GM19452 (cell line): ENCODE data around the gene SLC25A36.
A peak's percentile ranks its signal among the peaks of the same experiment; 100 is the strongest.
"Not testable (repeated sequence)": the region's sequence is repeated elsewhere in the genome, so short reads cannot be mapped to it uniquely, and the experiment has no call there.

Experiments used
- ATAC-seq: cut with Tn5 transposase; IDR thresholded peaks from one replicate; pipeline ENCODE4 v1.9.1; 2021; ENCODE audit not compliant: unreplicated experiment

Gene SLC25A36

GRCh38 chr3:140931016-140931454, 10.6 kb upstream of the SLC25A36 start:
- no peak for ATAC-seq

GRCh38 chr3:140931801-140932200, 9.8 kb upstream of the SLC25A36 start:
- no peak for ATAC-seq

GRCh38 chr3:140933109-140933508, 8.5 kb upstream of the SLC25A36 start:
- no peak for ATAC-seq

GRCh38 chr3:140933552-140933951, 8.1 kb upstream of the SLC25A36 start:
- no peak for ATAC-seq

DNA sequence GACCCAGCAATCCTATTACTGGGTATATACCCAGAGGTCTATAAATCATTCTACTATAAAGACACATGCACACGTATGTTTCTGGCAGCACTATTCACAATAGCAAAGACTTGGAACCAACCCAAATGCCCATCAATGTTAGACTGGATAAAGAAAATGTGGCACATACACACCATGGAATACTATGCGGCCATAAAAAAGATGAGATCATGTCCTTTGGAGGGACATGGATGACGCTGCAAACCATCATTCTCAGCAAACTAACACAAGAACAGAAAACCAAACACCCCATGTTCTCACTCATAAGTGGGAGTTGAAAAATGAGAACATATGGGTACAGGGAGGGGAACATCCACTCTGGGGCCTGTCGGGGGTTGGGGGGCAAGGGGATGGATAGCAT, 2.3 kb upstream of the SLC25A36 start:
- ATAC-seq: not testable (repeated sequence)

GRCh38 chr3:140941090-140941433, 574 bp upstream of the SLC25A36 start:
- no peak for ATAC-seq

DNA sequence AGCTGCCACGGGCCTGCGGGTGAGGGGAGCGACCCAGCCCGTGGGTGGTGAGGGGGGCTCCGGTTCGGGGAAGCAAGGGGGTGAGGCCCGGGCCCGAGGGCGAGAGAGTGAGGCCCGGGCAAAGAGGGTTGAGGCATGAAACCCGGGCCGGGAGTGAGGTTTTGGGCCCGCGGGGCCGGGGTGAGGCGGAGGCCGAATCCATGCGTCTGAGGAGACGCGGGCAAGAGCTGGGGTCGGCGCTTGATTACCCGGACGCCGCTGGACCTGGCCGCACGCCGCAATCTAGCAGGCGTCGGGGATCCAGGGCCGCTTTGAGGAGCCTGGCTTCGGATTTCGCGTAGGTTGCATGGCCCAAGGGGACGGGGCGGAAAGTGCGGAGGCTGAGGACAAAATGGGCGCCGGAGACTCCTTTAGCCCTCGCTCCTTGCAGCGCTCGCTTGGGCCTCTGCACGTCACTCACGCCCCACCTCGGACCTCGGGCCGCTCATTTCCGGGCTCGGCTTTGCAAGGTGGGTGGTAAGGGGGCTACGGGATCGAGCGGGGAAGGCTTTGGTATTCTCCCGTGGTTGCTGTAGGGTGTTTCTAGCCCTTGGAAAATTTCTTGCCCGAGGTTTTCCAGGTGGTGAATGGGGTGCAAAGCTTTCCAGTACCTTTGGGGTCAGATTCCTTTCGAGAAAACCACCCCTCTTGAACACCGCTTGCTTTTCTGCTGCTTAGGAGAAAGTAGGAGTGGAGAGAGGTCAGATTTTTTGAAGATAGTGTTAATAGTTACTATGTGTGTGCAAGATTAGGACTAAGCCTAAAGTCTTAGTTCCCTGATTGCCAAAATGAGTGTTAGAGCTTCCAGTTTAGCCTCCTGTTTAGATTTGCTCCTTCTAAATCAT, 827 bp downstream of the SLC25A36 start:
- ATAC-seq: peak; percentile 46

DNA sequence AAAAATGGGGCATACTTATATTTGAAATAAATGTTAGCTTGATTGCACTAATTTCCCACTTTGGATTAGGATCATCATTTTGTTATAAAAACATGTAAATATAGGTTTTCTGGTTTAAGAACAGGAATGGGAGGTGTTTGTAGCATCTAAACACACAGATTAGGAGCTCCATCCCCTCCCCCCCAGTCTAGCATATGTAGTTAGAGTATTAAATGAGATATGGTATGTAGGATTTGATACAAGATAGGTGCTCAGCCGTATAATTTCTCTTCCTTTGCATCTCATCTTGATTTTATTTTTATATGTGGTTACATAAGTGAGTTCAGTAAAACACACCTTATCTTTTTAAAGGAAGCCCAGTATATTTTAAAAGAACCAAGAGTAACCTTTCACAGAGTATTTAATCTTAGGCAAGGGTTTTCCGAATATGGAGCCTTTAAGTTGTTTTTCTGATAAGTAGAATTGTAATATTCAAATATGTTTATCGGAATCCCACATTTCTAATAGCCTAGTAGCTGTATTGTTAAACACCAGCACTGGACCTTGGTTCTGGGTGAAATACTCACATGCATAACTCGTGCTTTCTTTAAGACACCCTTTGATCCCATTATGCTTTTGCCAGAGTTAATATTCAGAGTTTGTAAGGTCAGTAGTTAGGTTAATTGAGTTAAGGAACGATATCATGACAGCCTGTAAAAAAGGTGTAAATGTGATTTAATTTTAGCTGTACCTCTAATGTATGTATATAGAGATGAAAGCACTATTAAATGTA, 2.3 kb downstream of the SLC25A36 start:
- ATAC-seq: no peak

GRCh38 chr3:140948460-140949249, 7.0 kb downstream of the SLC25A36 start:
- no peak for ATAC-seq

DNA sequence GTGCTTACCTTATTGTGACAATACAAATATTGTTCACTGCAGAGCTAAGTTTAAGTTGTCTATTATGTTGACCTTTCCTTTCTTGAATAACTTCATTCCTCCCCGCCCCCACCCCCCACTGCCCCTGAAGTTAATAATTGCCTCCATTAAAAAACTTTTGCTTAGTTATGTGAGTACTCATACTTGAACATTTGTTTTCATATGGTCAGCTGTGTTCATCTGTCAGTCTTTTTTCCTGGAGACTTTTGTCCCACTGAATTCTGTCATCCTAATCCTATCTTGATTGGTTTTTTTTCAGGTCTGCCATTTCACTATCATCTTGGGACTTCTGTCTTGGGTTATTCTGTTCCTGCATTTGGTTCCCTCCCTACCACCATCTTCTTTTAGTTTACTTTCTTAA, 8.5 kb downstream of the SLC25A36 start:
- ATAC-seq: no peak

- no peak for ATAC-seq
Measured at GRCh38 chr3:140950863-140951262, 9.2 kb downstream of the SLC25A36 start.

DNA sequence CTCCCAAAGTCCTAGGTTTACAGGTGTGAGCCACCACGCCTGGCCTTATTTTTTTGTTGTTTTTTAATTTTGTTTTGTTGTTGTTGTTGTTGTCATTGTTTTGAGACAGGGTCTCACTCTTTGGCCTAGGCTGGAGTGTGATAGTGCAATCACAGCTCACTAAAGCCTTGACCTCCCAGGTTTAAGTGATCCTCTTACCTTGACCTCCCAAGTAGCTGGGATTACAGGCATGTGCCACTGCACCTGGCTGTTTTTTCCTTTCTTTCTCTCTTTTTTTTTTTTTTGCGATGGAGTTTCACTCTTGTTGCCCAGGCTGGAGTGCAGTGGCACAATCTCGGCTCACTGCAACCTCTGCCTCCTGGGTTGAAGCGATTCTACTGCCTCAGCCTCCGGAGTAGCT, 10.1 kb downstream of the SLC25A36 start:
- not testable (repeated sequence) for ATAC-seq

DNA sequence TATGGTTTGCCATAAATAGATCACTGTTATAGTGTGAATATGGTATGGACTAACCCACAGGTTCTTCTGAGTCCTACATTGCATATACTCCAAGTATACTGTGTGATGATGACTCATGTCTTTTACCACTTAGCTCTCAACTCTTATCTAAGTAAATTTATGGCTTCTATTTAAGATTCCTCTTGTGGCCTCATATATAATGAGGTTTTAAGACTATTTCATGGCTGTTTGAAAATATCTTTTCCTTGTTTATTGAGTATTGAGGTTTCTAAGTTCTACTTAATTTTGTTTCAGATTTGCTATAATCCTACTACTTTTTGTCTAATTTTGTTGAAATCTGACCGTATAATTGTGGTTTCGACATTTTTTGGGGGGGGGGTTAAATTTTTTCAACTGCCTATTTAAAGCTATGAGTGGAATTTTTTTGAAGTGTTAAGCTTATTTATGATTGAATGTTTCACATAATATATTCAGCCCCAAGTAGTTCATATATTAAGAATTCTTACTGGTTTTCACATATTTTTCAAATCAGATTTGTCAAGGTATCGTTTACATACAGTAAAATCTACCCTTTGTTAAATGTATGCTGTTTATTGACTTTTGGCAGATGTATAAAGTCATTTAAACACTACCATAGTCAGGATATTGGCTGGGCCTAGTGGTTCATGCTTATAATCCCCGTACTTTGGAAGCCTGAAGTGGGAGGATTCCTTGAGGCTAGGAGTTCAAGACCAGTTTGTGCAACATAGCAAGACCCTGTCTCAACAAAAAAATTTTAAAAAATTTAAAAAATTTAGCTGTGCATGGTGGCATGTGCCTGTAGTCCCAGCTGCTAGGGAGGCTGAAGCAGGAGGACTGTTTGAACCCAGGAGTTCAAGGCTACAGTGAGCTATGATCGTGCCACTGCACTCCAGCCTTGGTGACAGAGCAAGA, 11.7 kb downstream of the SLC25A36 start:
- ATAC-seq: no peak

DNA sequence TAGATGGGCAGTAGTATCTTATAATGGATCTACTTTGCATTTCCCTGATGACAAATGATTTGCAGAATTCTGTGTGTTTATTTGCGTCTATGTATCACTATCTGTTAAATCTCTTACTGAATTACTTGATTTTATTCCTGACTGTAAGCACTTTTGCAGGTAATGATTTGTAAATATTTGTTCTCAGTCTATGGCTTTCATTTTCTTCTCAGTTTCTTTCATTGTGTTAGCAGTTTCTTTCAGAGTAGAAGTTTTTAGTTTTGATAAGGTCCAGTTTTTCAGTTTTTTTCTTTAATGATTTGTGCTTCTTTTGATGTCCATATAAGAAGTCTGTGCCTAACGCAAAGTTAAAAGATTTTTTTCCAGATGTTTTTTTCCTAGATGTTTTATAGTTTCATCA, 12.9 kb downstream of the SLC25A36 start:
- no peak for ATAC-seq

- ATAC-seq: no peak
Measured at GRCh38 chr3:140955645-140956044, 14.0 kb downstream of the SLC25A36 start.

- no peak for ATAC-seq
Measured at GRCh38 chr3:140956058-140956835, 14.6 kb downstream of the SLC25A36 start.

- ATAC-seq: no peak
Measured at GRCh38 chr3:140972833-140973232, 31.2 kb downstream of the SLC25A36 start.

DNA sequence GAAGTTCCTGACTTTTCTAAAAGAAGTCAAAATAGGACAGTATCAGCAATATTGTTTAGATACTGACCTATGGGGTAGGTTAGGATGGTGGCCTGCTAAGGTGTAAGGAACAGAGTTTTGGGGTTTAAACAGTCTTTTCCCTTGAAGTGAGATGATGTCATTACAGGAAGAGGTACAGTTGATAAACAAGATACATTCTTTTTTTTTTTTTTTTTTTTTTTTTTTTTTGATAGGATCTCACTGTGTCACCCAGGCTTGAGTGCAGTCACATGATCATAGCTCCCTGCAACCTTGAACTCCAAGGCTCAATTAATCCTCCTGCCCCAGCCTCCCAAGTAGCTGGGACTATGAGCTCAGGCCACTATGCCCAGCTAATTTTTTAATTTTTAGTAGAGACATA, 33.3 kb downstream of the SLC25A36 start:
- ATAC-seq: no peak

GRCh38 chr3:140980663-140981062, 39.0 kb downstream of the SLC25A36 start:
- ATAC-seq: no peak

DNA sequence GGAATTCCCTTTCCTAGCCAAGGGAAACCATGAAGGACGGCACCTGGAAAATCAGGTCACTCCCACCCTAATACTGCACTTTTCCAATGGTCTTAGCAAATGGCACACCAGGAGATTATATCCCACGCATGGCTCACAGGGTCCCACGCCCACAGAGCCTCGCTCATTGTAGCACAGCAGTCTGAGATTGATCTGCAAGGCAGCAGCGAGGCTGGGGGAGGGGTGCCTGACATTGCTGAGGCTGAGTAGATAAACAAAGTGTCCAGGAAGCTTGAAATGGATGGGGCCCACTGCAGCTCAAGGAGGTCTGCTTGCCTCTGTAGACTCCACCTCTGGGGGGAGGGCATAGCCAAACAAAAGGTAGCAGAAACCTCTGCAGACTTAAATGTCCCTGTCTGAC, 46.2 kb downstream of the SLC25A36 start:
- ATAC-seq: not testable (repeated sequence)
